ENCODE measurements around the gene ITGB7.

DNA sequence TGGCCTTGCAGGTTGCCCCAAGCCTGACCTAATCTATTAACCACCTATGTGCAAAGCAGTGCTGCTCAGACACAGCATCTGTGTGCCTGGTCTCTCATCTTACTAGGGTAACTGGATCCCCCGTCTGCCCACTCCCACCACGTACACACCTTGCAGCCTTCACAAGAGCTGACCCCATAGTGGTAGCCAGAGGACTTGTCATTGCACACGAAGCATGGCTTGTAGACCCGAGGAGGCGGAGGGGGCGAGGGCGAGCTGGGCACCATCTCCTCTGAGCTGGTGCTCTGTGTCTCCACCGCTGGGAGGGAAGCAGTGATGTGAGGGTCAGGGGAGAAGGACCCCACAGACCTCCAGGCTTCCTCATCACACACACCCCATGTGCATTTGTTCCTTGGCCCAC, 8.4 kb upstream of the ITGB7 start:
- TF ChIP-seq, protein P1, sequence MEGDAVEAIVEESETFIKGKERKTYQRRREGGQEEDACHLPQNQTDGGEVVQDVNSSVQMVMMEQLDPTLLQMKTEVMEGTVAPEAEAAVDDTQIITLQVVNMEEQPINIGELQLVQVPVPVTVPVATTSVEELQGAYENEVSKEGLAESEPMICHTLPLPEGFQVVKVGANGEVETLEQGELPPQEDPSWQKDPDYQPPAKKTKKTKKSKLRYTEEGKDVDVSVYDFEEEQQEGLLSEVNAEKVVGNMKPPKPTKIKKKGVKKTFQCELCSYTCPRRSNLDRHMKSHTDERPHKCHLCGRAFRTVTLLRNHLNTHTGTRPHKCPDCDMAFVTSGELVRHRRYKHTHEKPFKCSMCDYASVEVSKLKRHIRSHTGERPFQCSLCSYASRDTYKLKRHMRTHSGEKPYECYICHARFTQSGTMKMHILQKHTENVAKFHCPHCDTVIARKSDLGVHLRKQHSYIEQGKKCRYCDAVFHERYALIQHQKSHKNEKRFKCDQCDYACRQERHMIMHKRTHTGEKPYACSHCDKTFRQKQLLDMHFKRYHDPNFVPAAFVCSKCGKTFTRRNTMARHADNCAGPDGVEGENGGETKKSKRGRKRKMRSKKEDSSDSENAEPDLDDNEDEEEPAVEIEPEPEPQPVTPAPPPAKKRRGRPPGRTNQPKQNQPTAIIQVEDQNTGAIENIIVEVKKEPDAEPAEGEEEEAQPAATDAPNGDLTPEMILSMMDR (optimal IDR thresholded peaks at IDR 0.05 in 1 of 3, IDR thresholded peaks at IDR 0.05 in 1 of 3, conservative IDR thresholded peaks at IDR 0.05 in 1 of 3; ENCODE audit: extremely low read depth in 1 of 3, insufficient read depth in 2 of 3, low read length in 3 of 3): no peak
- no peak for TF ChIP-seq EZH2 (IDR thresholded peaks at IDR 0.05; ENCODE audit: low read length)

Data from keratinocyte (primary cell).